Stomach (tissue), 9 donors: ENCODE measurements around the gene P2RX7. TPM values are rescaled to one million over a fixed set of nuclear protein-coding genes. Genes with fewer than 3 reads are reported as not detected.
"Not testable (repeated sequence)": the region's sequence is repeated elsewhere in the genome, so short reads cannot be mapped to it uniquely, and the experiment has no call there.

ENCODE experiments used
- DNase-seq, 2 donors: peaks; one replicate each; pipeline versions ENCODE4 v3.0.0 to v3.0.0-alpha.2; 2013 to 2019
- H3K27ac ChIP-seq, 5 donors: fragments of 200-600 bp in 4 of 5; sonication (generic) in 4 of 5; one replicate each; pipeline ENCODE4 v1.5.1; 2013 to 2019; ENCODE audit warnings: mild to moderate bottlenecking in 1 of 5, moderate library complexity in 1 of 5
- H3K27me3 ChIP-seq, 3 donors: fragments of 200-600 bp; sonication (generic); one replicate each; pipeline ENCODE4 v1.5.1; 2017 to 2019; ENCODE audit warnings: mixed run types in 1 of 3
- H3K36me3 ChIP-seq, 4 donors: fragments of 200-600 bp; sonication (generic); 1 replicate in 3 of 4; 2 replicates in 1 of 4; pipeline ENCODE4 v1.5.1; 2016 to 2019
- H3K4me1 ChIP-seq, 4 donors: fragments of 200-600 bp; sonication (generic); one replicate each; pipeline ENCODE4 v1.5.1; 2016 to 2019
- H3K4me3 ChIP-seq, 4 donors: fragments of 200-600 bp; sonication (generic) in 3 of 4; one replicate each; pipeline ENCODE4 v1.5.1; 2016 to 2019; ENCODE audit warnings: mild to moderate bottlenecking in 1 of 4
- H3K9me3 ChIP-seq, 4 donors: fragments of 200-600 bp; sonication (generic); one replicate each; pipeline ENCODE4 v1.5.1; 2016 to 2019
- CTCF ChIP-seq, 7 experiments: fragments of 450-650 bp in 4 of 7; fragments of 200-600 bp in 3 of 7; sonication (generic) in 3 of 7; IDR thresholded peaks; one replicate each; pipeline ENCODE4 v1.5.1; 2016 to 2019; ENCODE audit warnings: antibody characterized with exemption in 7 of 7, control low read depth in 2 of 7, mild to moderate bottlenecking in 1 of 7
- EP300 ChIP-seq: sonication (generic); formaldehyde crosslinking; IDR thresholded peaks from one replicate; pipeline ENCODE4 v1.6.1; 2017; ENCODE audit warnings: antibody characterized with exemption
- POLR2A ChIP-seq, 4 donors: fragments of 450-650 bp; IDR thresholded peaks; one replicate each; pipeline ENCODE4 v1.6.1; 2016; ENCODE audit warnings: antibody characterized with exemption in 4 of 4, control low read depth in 2 of 4, mild to moderate bottlenecking in 1 of 4, moderate library complexity in 1 of 4
- POLR2AphosphoS5 ChIP-seq, 3 donors: sonication (generic); formaldehyde crosslinking; IDR thresholded peaks; one replicate each; pipeline ENCODE4 v1.6.1; 2016; ENCODE audit warnings: antibody characterized with exemption in 3 of 3
- WGBS, 5 donors: extraction: QIAGEN DNeasy Blood & Tissue Kit in 3 of 5; methylation state at CpG; one replicate each; pipeline versions ENCODE4 v1.1.5 to v1.1.7; 2013 to 2018; 5-methylcytosine and 5-hydroxymethylcytosine counted together
- intact Hi-C: fragments of 100-400 bp; cut with DNase I; formaldehyde crosslinking; loops from one replicate; pipeline ENCODE4 v1.15.1; 2023; ENCODE audit warnings: low total_unique reads
- polyA plus RNA-seq, 3 donors: library from polyadenylated mRNA; stranded (reverse); fragments of 200-250 nt; gene quantifications; one replicate each; pipeline ENCODE4 v1.2.3, GENCODE V29; 2013
- total RNA-seq, 5 donors: library from RNA; depleted of rRNA; stranded (reverse); fragments of >200 nt; gene quantifications; one replicate each; pipeline versions ENCODE4 v1.1.0 to v1.2.3, GENCODE V29; 2014 to 2016
- donor health status: healthy with polysubstance abuse.
- donor health status: Bipolar disorder and iron deficiency.
- donor health status: healthy.

The P2RX7 gene
- total and polyA plus RNA-seq, 8 donors: 0.31 to 2.2 (median 0.95) TPM; not detected in 2

GRCh38 chr12:121227294-121227693 is 94.6 kb downstream of the P2RX7 start:
- intact Hi-C loops: loop anchor here (10.0 kb wide), 1 partner anchor 112 kb away; no protein-coding TSS in a partner anchor
- DNase-seq: peak; percentile 90 to 92

GRCh38 chr12:121228919-121229665 is 96.4 kb downstream of the P2RX7 start:
- intact Hi-C loops: loop anchor here (10.0 kb wide), 1 partner anchor 114 kb away; no protein-coding TSS in a partner anchor
- H3K27ac ChIP-seq: peak overlapping the region in 1 of 5 donors; percentile 42
- H3K36me3 ChIP-seq: peaks cover 19 to 76% (median 60%) of the 10 kb centered on the region in 4 donors
- H3K4me1 ChIP-seq: peaks cover 13 to 38% (median 26%) of the 10 kb centered on the region in 4 donors
- no peaks in the 10 kb centered on the region for H3K27me3 ChIP-seq
- TF ChIP-seq EP300 (no peak), POLR2AphosphoS5 (IDR thresholded peaks at IDR 0.05) (no peak), CTCF (IDR thresholded peaks at IDR 0.05) (no peak), POLR2A (IDR thresholded peaks at IDR 0.05) (no peak)
- no peak overlapping the region for H3K4me3 ChIP-seq
- no peak for DNase-seq
- WGBS, 5 donors: 91 to 97% (median 93%) methylated on average over 14 to 24 of the region's 24 CpGs
- H3K9me3 ChIP-seq: no peaks in the 10 kb centered on the region

More at GRCh38 chr12:121227294-121227693, 94.6 kb downstream of the P2RX7 start:
- Histone ChIP-seq H3K9me3 (no peaks in the 10 kb centered on the region), H3K27me3 (no peaks in the 10 kb centered on the region), H3K4me1 (peaks cover 13 to 40% (median 38%) of the 10 kb centered on the region in 4 donors), H3K4me3 (no peak overlapping the region), H3K36me3 (peaks cover 11 to 76% (median 58%) of the 10 kb centered on the region in 4 donors), H3K27ac (peak overlapping the region; percentile 69 to 87 (median 73))
- WGBS, 5 donors: 35 to 67% (median 44%) methylated on average over 9 of the region's 9 CpGs
- TF ChIP-seq EP300 (no peak), POLR2AphosphoS5 (IDR thresholded peaks at IDR 0.05) (peak in 2 of 3 donors; percentile 22 to 72)

GRCh38 chr12:121229826-121230537 is 97.3 kb downstream of the P2RX7 start:
- Histone ChIP-seq H3K36me3 (peaks cover 19 to 76% (median 67%) of the 10 kb centered on the region in 4 donors), H3K4me1 (peaks cover 13 to 33% (median 25%) of the 10 kb centered on the region in 4 donors), H3K27ac (peak overlapping the region in 1 of 5 donors; percentile 42)
- not testable (repeated sequence) for H3K4me3 ChIP-seq, H3K9me3 ChIP-seq, H3K27me3 ChIP-seq
- intact Hi-C loops: loop anchor here (10.0 kb wide), 1 partner anchor 115 kb away; no protein-coding TSS in a partner anchor
- WGBS, 5 donors: 39 to 46% (median 43%) methylated on average over 16 to 19 of the region's 19 CpGs
- peak; percentile 82 to 92 for DNase-seq
- TF ChIP-seq CTCF (IDR thresholded peaks at IDR 0.05) (peak in 5 of 7 experiments; percentile 72 to 89 (median 82)), POLR2AphosphoS5 (IDR thresholded peaks at IDR 0.05) (peak in 1 of 3 donors; percentile 62)

- no peaks in the 10 kb centered on the region for H3K27me3 ChIP-seq
- TF ChIP-seq EP300 (no peak), CTCF (IDR thresholded peaks at IDR 0.05) (no peak), POLR2A (IDR thresholded peaks at IDR 0.05) (no peak), POLR2AphosphoS5 (IDR thresholded peaks at IDR 0.05) (no peak)
- no peak overlapping the region for H3K27ac ChIP-seq
- no peaks in the 10 kb centered on the region for H3K9me3 ChIP-seq
- 77 to 95% (median 85%) methylated on average over 12 of the region's 12 CpGs for WGBS, 5 donors
- no peak for DNase-seq
- H3K4me1 ChIP-seq: peaks cover 13 to 33% (median 25%) of the 10 kb centered on the region in 4 donors
- no peak overlapping the region for H3K4me3 ChIP-seq
- H3K36me3 ChIP-seq: peaks cover 19 to 76% (median 72%) of the 10 kb centered on the region in 4 donors
- intact Hi-C loops: no loop called here
These were observed 97.8 kb downstream of the P2RX7 start for GRCh38 chr12:121230538-121230907.
